GM19324 (cell line): ENCODE measurements around the gene NFX1.
"Not testable (repeated sequence)": the region's sequence is repeated elsewhere in the genome, so short reads cannot be mapped to it uniquely, and the experiment has no call there.

Experiments used
- ATAC-seq: cut with Tn5 transposase; IDR thresholded peaks from one replicate; pipeline ENCODE4 v1.9.1; 2021; ENCODE audit warnings: mild to moderate bottlenecking, moderate library complexity; ENCODE audit not compliant: unreplicated experiment, low FRiP score

NFX1 gene

DNA sequence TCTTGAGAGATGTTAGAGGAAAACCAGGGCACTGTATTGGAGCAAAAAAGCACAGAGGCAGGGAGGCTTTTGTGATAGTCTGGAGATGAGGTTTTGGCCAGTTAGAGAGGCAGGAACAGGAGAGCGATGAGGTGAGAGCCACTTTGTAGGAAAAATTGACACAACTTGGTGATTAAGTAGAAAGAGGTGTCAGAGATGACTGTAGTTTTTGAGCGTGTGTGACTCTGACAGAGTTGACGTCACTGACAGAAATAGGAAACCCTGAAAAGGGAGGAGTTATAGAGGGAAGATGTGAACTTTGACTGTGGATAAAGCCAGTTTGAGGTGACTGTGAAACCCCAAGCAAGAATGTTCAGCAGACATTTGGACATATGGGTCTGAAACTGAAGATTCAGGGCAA lies 15.7 kb downstream of the NFX1 start:
- no peak for ATAC-seq

DNA sequence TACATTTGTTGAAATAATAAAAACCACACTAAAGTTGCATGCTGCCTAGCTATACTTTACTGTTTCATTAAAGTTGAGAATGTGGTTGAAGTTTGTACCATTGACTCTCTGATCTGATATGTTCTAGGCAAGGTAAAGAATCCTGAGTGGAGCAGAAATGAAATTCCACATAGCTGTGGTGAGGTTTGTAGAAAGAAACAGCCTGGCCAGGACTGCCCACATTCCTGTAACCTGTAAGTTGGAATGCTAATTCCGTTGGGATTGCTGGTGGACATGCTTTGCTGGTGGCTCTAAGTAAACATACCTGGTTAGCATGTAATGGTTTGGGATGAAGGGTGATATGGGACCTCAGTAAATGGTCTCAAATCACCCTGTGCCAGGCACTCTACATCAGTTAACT lies 16.8 kb downstream of the NFX1 start:
- ATAC-seq, result no peak

DNA sequence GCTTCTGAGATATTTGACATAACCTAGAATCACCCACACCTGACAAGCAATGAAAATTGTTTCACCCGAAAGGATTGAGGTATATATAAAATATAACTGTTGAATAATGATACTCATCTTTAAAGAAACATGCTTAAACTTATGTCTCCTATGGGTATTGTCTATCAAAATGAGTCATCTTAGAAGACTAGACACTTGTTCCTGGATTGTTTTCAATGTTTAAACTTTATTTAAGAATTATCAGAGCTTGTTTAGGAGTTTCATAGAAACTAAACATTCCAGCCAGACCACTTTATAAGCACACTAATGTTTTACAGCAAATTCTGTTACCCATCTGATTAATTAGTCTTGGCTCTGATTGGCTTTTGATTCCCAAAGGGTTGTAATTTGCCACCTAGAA lies 19.6 kb downstream of the NFX1 start:
- no peak for ATAC-seq

DNA sequence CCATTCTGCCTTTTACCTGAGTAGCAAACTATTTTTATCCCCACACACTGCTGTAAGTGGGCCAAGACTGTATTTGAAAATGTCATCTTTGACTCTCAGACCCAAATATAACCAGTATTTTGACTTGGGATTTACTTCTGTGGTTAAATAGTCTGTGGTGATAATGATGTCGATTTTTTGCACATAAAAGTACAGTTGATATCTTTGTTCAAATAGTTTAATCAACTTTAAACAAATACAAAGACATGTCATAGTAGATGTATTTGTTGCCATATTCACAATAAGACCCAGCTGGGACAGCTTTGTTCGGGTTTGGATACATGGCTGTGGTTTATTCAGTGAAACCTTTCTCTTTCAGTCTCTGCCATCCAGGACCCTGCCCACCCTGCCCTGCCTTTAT lies 20.4 kb downstream of the NFX1 start:
- no peak for ATAC-seq

DNA sequence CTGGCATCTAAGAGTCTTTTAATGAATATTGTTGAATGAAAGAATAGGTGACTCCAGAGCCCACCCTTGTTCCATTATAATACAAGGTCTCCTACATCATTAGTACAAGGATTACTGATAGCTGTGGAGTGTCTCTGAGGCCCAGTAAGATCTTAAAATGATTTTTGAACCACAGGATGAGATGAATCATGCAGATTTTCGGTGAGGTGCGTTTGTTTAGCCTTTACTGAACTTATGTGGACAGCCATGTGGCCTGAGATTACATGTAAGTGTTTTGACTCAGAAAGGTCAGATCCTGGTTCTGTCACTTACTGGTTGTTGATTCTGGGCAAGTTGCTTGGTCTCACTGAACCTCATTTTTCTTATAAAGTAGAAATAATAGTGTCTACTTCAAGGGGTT lies 21.6 kb downstream of the NFX1 start:
- no peak for ATAC-seq

DNA sequence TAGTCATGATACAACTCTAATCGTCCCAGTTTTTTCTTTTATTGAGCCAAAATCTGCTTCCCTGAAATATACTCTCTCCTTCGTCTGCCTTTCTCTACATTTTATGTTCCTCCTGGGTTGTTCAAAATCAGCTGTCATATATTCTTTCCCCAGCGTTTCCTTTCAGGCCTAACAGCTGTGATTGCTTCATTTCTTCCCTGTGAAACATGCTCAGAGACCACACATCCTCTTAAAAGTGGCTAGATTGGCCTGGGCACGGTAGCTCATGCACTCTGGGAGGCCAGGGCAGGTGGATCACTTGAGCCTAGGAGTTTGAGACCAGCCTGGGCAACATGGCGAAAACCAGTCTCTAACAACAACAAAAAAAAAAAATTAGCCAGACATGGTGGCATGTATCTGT lies 25.1 kb downstream of the NFX1 start:
- ATAC-seq, result no peak

DNA sequence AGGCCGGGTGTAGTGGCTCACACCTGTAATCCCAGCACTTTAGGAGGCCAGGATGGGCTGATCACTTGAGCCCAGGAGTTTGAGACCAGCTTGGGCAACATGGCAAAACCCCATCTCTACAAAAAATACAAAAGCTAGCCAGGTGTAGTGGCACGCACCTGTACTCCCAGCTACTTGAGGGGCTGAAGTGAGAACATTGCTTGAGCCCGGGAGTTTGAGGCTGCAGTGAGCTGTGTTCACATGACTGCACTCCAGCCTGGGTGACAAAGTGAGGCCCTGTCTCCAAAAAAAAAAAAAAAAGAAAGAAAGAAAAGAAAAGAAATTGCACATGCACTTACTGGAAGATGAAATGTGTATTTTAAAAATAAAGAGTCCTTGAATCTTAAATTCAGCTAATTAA lies 26.8 kb downstream of the NFX1 start:
- ATAC-seq, result not testable (repeated sequence)

DNA sequence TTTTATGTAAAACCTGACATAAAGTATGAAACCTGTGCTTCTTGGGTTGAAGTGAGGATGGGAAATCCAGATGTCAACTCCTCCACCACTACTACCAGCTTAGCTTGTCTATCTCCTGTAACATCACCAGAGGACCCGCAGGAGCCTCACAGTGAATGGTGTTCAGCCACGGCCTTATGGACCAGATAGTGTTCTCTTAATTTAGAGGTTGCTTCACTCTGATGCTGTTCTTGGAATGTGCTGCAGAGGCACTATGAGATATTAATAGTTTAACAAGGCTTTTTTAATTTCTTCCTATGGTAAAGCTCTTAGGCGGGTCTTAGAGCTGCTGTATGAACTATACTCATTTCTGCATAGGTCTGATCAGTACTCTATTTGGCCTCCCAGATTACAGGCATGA lies 27.9 kb downstream of the NFX1 start:
- no peak for ATAC-seq

DNA sequence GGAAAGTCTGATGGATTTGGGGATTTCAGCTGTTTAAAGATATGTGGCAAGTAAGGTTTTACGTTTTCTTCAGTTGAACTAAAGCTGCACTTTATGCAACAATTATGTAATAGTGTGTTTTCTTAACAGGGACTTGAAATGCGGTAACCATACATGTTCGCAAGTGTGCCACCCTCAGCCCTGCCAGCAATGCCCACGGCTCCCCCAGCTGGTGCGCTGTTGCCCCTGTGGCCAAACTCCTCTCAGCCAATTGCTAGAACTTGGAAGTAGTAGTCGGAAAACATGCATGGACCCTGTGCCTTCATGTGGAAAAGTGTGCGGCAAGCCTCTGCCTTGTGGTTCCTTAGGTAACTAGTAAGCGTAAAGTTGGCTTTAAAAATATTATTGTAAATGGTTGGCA lies 28.5 kb downstream of the NFX1 start:
- ATAC-seq, result no peak

DNA sequence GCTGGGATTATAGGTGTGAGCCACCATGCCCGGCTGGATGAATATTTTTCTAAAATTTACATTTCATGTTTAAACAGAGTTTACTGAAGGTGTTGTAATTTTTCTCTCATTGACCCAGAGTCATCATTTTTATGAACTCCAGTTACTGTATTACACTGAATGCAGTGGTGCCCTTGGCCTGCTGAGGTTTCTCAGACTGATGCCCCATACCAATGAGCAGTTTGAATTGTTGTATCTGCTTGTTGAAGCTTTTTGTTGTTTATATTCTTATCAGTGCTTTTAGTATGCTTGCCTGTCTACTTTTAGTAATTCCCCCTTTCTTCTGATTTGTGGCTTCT lies 29.9 kb downstream of the NFX1 start:
- ATAC-seq, result no peak

DNA sequence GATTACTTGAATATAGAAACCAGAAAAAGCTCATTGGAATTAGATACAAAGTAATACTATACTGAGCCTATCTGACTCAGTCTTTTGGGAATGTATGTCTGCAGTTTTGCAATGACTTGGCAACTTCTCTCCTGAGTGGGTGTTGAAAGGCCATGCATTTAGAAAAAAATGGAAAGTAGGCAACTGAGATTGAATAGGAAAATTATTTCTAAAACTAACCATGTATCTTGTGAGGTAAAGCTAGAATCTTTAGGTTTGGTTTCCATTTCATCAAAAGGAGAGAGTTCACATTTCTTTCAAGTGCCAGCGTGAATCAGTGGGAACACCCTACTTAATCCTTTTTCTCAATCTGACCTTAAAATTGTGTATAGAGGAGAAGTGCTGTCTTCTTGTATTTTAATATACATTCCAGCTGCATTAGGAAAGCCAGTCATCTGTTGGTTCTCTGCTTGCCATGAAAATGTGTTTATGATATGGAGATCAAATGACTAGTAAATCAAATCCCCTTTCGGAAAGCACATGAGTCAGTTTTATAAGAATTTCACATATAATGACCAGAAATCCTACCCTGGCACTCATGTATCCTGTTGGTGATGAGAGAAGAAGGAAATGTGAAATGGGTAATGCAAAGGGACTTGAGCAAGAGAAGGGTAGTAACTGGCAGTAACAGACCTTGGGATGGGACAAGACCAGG lies 30.4 kb downstream of the NFX1 start:
- ATAC-seq, result no peak

DNA sequence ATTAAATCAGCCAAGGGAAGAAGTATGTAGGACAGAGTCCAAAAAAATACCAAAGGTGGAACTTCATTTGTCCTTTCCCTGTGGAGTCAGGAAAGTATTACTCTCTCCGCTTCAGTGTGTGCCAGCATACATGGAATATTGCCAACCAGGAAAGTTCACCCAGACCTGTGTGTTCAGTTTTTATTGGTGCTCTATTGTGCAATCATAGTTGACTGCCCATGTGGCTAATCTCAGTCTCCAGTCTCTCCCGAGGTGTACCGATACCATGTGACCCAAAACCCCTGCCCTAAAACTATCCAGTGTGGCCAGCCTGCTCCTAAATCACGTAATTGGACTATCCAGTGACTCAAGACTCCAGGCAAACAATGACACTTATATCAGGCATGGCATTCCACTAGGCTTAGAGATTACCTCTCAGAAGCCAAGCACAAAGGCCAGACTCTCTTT lies 38.8 kb downstream of the NFX1 start:
- no peak for ATAC-seq

DNA sequence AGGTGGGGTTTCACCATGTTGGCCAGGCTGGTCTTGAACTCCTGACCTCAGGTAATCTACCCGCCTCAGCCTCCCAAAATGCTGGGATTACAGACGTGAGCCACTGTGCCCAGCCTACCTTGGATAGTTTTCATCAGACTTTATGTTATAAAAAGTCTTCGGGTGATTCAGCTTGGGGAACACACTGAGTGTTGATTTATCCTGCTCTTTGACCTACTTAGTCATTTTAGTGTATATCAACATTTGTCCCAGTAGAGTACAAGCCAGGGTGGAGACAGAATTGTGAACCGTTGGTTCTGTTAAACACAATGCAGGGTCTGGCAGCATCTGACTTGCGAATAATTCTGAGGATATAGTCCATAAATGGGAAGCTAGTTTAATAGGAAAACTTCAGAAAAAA lies 39.7 kb downstream of the NFX1 start:
- ATAC-seq, result no peak

DNA sequence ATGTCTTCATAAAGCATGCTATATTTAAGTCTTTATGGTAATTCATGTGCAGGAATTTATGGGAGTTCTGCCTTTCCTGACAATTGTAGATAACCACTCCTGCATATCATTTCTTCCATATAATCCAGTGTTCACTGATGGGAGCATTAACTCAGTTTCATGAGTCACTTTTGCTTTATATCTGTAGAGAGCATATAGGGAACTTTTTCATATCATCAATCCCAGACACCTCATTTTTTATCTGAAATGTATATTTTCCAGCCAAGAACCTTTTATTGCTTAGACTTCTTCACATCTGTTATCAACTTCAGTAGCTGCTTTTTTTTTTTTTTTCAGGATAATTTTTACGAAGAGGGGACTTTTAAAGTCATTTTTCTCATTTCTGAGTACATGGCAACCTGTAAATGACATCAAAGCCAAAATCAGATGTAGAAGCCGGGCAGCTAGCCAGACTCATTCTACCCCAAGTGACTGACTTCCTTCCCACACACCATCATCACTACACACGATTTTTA lies 41.1 kb downstream of the NFX1 start:
- no peak for ATAC-seq

DNA sequence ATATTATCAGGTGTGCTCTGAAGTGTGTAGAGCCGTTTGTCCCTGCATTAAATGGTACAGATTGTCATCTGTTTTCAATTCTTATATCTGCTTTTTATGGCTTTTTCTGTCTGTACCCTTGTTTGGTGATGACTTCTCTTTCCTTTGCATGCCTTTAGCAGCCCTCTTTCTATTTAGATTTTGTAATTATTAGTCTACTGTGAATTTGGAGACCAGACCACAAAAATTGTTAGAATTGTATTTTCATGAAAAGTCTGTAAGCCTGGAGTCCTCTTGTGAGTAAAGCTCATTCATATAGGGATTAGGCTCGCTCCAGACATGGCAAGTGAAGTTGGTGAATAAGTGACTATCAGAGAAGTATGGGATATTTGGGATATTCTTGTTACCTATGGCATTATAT lies 41.7 kb downstream of the NFX1 start:
- ATAC-seq, result no peak

DNA sequence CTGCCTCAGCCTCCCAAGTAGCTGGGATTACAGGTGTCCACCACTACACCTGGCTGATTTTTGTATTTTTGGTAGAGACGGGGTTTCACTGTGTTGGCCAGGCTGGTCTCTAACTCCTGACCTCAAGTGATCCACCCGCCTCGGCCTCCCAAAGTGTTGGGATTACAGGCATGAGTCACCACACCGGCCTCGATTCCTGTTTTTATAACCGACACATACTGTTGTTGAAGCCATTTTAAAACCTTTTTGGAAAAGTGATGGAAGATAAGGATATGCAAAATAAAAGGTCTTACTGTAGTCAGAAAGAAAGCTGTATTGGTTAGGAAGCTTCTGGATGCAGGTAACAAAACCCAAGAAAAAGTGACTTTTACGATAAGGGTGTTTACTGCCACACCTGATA lies 42.6 kb downstream of the NFX1 start:
- ATAC-seq, result not testable (repeated sequence)

DNA sequence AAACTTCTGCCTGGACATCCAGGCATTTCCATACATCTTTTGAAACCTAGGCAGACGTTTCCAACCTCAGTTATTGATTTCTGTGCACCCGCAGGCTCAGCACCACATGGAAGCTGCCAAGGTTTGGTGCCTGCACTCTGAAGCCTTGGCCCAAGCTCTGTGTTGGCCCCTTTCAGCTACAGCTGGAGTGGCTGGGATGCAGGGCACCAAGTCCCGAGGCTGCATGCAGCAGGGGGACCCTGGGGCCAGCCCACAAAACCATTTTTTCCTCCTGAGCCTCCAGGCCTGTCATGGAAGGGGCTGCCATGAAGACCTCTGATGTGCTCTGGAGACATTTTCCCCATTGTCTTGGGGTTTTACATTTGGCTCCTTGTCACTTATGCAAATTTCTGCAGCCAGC lies 49.9 kb downstream of the NFX1 start:
- ATAC-seq, result no peak

DNA sequence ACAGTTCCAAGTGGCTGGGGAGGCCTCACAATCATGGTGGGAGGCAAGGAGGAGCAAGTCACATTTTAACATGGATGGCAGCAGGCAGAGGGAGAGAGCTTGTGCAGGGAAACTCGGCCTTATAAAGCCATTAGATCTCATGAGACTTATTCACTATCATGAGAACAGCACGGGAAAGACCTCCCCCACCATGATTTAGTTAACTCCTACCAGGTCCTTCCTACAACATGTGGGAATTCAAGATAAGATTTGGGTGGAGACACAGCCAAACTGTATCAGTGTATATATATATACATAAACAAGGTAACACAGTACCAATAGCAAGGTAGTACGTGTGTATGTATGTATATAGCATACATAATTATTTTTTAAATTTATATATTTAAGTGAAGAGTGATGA lies 50.9 kb downstream of the NFX1 start:
- ATAC-seq, result no peak

DNA sequence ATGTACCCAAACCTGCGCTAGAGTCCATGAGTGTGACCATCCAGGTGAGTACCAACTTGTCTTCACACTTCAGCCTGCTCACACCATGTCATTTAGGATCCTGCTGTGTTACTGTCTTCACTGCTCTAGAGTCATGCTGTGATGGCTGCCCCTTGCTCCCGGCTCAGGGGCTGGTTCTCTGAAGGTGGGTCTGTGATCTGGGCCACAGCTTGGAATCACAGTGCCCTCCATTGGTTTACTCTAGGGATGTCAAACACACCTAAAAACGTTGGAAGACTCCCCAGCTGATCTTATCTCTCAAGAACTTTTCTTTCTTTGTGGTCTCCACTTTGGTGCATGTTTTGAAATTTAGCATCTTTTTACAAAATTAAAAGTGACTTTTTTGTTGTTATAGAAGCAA lies 53.8 kb downstream of the NFX1 start:
- no peak for ATAC-seq

DNA sequence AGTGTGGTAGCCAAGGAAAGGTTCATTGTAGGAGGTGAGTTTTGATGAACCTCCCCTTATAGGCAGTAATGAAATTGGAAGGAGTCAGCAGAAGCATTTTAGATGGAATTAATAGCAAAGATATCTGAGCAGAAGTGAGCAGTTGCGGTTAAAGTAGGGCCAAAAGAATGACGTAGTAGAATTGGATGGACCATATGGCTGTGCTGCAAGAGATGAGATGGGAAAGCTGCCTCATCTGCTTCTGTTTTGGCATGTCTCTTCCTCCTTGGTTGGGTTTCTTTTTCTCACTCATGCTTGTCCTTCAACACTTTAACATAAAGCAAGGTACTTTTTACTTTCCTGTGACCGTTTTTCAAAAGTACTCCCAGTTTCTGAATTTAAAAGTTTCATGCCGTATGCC lies 56.2 kb downstream of the NFX1 start:
- no peak for ATAC-seq

DNA sequence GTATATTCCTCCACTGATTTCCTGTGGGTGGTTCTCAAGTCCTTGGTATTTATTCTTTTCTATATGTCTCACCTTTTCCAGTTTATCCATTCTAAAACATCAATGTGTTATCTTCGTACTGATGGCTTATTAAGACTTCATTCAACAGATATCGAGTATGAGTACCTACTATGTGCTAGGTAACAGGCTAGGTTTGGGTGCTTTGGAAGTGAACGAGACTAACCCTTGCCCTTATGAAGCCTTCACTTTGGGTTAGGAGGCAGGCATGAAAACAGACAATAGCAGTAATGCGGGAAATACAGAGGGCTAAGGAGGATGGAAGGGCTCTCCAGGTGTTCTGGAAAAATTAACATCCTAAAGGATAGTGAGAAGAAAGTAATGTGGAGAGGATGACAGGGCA lies 58.7 kb downstream of the NFX1 start:
- ATAC-seq, result no peak

DNA sequence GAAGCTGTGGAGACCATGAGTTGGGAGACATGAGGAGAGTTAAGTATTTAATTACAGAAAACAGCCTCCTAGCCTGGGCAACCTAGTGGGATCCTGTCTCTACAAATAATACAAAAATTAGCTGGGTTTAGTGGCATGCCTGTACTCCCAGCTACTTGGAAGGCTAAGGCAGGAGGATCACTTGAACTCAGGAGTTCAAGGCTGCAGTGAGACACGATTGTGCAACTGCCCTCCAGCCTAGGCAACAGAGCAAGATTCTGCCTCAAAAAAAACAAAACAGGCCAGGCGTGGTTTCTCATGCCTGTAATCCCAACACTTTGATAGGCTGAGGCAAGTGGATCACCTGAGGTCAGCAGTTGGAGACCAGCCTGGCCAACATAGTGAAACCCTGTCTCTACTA lies 59.4 kb downstream of the NFX1 start:
- no peak for ATAC-seq

DNA sequence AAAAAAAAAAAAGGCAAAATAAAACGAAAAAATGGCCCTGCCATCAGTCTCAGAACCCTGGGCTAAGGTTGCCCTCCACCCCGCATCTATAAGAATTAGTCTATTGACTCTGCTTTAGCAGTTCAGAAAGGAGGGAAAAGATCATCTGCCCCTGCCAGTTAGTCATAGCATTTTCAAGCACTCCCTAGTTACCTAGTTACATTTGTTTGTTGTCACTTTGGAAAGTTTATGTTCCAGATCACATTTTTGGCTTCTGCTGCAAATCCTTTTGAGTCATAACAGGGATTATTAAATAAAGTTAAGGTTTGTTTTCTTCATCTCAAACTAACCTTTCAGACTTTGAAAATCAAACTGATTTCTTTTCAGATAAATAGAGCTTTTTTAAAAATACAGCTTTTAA lies 60.0 kb downstream of the NFX1 start:
- ATAC-seq, result no peak
